Fibroblast of the aortic adventitia (primary cell): ENCODE results near the gene SNX8. TPM values are rescaled to one million over a fixed set of nuclear protein-coding genes. Genes with fewer than 3 reads are reported as not detected.

Source experiments
- DNase-seq: peaks from one replicate; pipeline ENCODE4 v3.0.0-alpha.2; 2010; ENCODE audit warnings: low read depth
- H3K4me3 ChIP-seq: 2 replicates; pipeline ENCODE4 v1.5.1; 2011; ENCODE audit warnings: low read depth, mild to moderate bottlenecking, control low read depth, low read length, moderate library complexity
- CTCF ChIP-seq: IDR thresholded peaks from 2 replicates; pipeline ENCODE4 v1.5.1; 2011; ENCODE audit warnings: mild to moderate bottlenecking, low read length, control low read depth, inconsistent platforms; ENCODE audit not compliant: insufficient read depth
- total RNA-seq: library from RNA; depleted of rRNA; stranded (reverse); fragments of >200 nt; gene quantifications from 2 replicates; pipeline ENCODE4 v1.2.3, GENCODE V29; 2012; ENCODE audit warnings: low replicate concordance

Gene SNX8
- total RNA-seq, 1 donor = 19.4 TPM

GRCh38 chr7:2245883-2246675 lies 68.2 kb downstream of the SNX8 start:
- H3K4me3 ChIP-seq = no peak overlapping the region
- DNase-seq = no peak
- no peak for TF ChIP-seq CTCF

GRCh38 chr7:2244404-2244995 lies 69.7 kb downstream of the SNX8 start:
- TF ChIP-seq CTCF = no peak
- DNase-seq = no peak
- H3K4me3 ChIP-seq = no peak overlapping the region

GRCh38 chr7:2243458-2243857 lies 70.8 kb downstream of the SNX8 start:
- no peak overlapping the region for H3K4me3 ChIP-seq
- no peak for TF ChIP-seq CTCF
- no peak for DNase-seq

GRCh38 chr7:2242541-2243429 lies 71.5 kb downstream of the SNX8 start:
- TF ChIP-seq CTCF = peak; percentile 31
- H3K4me3 ChIP-seq = peak overlapping the region; percentile 93
- DNase-seq = peak; percentile 10

GRCh38 chr7:2241580-2242540 lies 72.4 kb downstream of the SNX8 start, which contains the start of the genes MRM2 and NUDT1:
Gene MRM2 (minus strand): TSS chr7:2242205. CDS start chr7:2242169, 36 bp downstream.
Gene NUDT1 (plus strand): TSS chr7:2242226. CDS start chr7:2244575, 2,349 bp downstream.
- DNase-seq = peak; percentile 52
- H3K4me3 ChIP-seq = peak within 1 kb of the TSS; percentile 93
- TF ChIP-seq CTCF = no peak
